ENCODE results near the gene HPGDS.
"Not testable (repeated sequence)": the region's sequence is repeated elsewhere in the genome, so short reads cannot be mapped to it uniquely, and the experiment has no call there.

Gene HPGDS

DNA sequence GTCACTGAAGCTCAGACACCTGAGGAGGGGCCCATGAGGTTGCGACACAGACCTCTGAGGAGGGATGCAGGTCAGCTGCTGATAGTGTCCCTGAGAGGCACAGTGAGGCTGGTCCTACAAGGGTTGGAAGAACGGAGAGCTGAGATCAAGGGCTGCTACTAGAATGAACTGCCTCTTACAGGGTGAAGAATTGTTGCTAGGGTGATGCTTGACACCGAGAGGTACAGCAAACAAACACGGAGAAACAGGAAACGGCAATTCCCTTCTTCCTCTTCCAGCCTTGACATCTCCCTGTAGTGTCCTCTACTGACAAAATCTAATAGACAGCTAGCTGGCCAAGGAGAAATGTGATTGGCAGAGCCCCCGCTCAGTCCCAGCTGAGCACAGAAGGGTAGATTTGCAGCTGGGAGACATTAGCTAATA lies 11.8 kb upstream of the HPGDS start:
- DNase-seq = no peak

DNA sequence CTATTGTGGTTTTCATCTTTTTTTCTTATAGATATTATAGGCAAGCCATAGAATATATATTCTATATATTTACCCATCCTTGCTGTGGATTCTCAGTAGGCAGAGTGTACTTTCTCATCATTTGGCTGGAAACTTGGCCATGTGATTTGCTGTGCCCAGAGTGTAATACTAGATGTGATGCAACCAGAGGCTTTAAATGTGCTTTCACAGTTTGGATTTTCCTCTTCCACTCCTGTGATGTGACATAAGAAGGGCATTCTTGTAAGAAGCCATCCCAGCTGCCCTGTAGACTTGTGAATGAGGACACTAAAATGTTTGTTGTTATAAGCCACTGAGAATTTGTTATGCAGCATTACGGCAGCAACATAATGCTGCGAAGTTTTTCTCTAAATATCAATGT lies 10.4 kb upstream of the HPGDS start:
- no peak for DNase-seq

DNA sequence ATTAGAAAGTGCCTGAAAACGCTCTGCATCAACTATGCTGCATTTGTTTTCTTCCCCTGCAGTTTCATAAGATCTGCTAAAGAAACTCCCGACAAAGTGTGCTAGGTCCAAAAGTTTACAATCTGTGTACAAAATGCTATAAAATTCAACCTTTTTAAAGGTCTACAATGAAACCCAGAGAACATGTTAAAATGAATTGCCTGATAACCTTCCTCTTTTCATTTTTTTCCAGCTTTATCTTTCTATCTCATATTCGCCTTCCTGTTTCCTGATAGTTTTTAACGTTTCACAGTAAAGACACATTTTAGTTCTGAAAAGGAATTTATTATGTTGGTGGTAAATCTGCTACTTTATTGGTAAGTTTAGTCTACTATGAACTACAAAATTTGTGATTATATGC lies 9.5 kb upstream of the HPGDS start:
- DNase-seq = peak in 1 of 2 donors; percentile 47

DNA sequence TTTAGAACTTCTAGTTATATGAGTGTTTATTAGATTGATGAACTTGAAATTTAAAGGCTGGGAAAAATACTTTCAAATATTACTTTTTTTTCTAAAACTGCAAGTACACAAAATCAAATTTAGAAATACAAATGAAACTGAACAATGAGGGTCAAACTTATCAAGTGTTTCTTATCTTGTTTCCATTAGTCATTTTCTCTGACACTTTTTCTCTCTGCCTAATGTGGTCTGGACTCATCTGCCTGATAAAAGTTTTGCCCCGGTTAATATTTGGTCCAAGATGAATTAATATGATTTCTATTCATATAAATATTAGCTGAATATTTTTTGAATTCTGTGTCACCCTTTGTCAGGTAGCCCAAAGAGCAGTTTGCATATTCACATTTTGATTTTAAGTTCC lies 8.7 kb upstream of the HPGDS start:
- no peak for DNase-seq

DNA sequence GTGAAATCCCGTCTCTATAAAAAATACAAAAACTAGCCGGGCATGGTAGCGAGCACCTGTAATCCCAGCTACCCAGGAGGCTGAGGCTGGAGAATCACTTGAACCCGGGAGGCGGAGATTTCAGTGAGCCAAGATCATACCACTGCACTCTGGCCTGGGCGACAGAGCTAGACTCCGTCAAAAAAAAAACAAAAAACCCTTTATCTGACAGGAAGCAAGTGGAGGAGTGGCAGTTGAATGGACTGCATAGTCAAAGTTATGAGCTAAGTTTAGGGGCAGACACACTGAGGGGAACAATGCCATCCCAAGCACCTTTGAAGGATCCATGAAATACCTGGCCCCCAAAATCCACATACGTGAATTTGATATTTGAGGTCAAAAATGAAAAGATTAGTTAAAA lies 7.5 kb upstream of the HPGDS start:
- no peak for DNase-seq

DNA sequence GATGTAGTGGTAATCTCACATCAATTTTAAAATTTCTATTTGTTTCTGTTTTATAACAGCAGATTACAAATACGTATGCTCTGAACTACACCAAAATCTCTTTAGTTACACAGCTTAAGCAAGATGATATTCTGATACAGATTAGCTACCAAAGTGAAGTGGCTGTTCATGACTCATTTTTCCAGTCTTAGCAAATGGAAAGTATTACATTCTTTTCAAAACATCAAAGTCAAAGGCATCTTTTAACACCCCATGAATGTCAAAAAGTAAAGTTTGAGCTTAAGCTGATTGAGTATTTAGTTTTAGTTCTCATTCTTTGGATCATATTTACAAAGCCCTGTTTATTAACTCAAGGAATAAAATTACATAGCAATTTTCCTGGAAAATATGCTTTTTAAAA lies 6.6 kb upstream of the HPGDS start:
- DNase-seq = no peak

DNA sequence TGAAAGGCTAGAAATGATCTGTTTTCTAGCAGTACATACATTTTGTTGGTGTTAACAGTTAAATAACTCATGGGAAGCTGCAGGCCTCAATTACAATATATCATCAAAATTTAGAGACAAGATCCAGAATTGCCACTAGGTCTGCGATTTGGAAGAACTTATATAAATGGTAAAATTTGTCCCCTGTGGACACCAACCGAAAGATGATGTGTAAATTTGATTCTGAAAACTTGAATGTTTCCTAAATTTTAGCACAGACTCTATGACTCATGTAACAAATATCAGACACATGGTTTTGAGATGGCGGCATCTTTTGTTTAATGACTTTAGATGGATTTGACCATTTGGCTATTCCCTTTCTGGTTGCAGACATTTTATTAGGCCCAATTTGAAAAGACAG lies 6.0 kb upstream of the HPGDS start:
- DNase-seq = no peak

DNA sequence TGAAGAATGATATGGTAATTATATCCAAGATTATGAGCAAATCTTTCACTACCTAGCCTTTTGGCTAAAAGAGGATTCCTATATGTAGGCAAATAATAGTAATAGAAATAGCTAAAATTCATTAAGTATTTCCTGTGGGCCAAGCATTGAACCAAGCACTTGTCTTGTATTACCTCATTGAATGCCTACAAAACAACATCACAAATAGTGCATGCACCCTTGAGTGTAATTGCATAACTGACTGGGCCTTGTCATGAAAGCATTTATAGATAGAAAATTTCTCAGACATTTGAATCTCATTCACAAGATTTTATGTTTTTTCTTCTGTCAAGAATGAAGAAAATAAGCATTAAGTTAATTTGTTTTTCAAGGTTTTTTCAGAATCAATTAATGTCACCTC lies 3.9 kb upstream of the HPGDS start:
- DNase-seq = no peak

DNA sequence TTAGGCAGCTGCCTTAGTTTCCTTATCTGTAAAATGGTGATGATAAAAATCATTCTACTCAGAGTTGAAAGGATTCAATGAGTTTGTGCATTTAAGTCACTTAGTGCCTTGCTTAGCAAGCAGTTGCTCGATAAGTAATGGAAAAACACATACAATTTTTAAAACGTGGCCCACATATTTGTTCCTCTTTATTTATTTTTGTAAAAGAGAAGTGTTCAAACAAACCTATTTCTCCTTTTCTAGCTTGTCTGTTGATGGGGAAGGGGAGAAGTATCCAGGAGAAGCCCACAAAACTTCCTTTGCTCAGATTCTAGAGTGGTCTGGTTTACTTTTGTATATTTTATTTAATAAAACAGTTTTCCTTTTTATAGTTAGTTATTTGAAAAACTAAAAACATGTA lies 3.3 kb upstream of the HPGDS start:
- no peak for DNase-seq

DNA sequence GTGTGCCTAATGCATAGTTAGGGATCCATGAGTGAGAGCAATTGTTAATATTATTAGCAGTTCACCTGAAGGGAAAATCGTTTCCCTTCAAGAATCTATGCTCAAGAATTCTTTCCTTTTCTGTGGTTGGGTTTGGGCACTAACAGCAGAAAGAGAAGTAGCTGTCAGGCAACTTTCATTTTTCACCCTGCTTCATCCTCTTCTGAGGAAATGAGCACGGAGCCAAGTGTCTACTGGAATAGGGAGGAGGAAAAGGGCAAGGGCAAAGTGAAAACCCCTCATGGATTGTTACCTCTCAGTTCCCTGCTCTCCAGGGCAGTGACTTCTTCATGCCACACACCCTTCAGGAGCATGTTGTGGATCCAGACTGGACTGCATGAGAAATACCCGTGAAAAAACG lies 2.6 kb upstream of the HPGDS start:
- DNase-seq = no peak

DNA sequence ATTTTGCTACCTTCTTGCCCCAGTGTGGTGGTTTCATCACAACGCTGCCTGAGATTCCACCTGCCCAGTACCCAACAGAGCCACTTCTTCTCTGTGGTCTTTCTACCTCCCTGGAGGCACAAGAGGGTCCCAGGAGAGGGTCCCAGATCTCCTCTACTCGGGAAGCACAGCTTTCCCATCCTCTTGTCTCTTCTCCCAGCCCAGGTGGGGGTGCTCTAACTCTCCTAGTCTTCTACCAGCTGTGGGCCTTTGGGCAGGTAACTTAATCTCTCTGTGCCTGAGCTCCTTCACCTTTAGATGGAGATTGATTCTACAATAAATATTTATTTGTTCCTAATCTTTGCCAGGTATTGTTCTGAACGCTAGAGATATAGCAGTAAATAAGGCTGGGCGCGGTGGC lies 1.8 kb upstream of the HPGDS start:
- DNase-seq = no peak

DNA sequence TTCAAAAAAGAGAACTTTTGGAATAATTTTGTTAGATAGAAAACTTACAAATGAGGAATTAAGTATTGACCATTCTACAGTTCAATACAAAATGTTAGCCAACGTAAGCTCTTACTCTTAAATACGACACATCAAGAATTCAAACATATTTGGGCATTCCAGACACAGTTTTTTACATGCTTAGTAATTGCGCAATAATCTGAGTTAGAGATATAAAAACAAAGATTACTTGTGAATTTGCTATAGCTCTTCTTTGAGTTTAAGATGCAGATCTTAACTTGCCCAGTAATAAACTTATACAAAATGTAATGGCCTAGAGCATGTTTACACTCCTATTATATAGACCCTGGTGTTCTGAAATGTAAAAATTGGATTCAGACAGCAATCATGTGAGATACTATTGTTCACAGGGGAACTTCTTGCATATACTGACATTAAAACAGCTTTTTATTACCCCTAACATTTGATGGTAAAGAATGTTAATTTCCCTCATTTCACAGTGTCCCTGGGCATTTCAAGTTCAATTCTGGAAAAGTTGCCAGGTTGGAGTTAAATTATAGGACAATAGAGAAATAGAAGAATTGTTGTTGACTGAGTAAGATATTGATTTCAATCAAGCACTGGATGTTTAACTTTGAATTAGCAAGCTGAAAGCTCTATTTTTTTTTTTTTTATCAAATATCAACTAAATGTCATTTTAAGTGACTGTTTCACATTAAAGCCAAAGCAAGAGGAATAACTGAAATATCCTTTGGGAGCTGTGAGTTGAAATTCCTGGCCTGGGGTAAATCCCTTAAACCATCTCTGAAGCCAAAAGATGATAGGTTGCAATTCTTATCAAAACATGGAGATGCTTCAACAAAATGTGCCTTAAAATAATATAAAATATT lies 910 bp downstream of the HPGDS start:
- DNase-seq = no peak

DNA sequence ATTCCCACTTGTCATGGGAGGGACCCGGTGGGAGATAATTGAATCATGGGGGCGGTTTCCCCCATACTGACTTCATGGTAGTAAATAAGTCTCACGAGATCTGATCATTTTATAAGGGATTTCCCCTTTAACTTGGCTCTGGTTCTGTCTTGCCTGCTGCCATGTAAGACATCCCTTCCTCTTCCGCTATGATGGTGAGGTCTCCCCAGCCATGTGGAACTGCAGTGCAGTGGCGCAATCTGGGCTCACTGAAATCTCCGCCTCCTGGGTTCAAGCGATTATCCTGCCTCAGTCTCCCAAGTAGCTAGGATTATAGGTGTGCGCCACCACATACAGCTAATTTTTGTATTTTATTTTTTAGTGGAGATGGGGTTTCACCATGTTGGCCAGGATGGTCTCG lies 2.9 kb downstream of the HPGDS start:
- no peak for DNase-seq

DNA sequence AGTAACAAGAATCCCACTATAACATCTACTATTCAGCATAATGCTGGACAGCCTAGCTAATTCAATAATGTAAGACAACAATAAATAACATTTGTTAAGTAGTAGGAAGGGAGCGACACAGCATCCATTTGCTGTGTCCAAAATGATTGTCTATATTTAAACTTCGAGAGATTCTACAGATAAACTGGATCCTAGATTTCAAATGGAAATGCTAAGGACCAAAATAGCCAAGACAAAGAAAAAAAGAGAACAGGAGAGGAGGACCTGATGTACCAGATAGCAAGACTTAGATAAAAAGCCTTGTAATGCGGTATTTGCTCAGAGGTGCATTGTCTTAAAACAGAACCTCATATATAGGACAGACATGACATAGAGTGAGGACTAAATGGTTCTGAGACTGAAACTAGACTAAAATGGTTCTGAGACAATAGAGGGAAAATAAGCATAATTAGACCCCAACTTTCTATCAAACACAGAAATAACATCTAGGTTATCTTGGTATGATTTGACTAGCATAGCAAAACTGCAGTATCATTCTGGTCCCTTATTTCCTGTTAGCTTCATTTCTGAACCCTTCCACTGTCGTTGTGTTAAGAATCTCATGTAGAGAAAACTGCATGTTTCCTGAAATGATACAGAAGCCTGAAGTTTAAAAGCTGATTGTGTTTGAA lies 3.8 kb downstream of the HPGDS start:
- DNase-seq = peak in 1 of 2 donors; percentile 41

DNA sequence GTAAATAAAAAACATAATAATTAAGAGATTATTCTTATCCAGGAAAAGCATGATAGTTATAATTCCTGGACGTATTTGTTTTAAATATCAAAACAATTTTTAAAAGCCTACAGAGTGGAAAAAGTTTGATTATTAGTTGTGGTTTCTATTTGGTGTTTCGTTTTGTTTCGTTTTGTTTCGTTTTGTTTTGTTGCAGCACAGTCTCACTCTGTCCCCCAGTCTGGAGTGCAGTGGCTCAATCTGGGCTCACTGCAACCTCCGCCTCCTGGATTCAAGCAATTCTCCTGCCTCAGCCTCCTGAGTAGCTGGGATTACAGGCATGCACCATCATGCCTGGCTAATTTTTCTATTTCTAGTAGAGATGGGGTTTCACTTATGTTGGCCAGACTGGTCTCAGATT lies 5.8 kb downstream of the HPGDS start:
- not testable (repeated sequence) for DNase-seq

DNA sequence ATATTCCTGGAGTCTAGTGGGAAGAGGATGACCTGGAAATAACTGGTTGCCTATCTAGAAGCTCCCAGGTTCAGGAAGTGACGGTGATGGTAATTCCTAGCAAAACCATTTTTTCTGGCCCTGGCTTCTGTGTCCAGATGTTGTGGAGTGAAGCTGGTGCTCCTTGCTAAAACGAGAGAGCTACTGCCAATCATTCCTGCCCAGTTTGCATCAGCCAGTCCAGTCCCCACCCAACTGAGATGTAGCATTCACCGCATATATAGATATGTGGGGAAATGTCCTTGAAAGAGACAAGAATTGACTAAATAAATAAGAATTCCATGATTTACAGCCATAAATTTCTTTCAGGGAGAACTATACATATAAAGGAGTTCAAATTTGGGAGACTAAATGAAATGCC lies 6.3 kb downstream of the HPGDS start:
- no peak for DNase-seq

DNA sequence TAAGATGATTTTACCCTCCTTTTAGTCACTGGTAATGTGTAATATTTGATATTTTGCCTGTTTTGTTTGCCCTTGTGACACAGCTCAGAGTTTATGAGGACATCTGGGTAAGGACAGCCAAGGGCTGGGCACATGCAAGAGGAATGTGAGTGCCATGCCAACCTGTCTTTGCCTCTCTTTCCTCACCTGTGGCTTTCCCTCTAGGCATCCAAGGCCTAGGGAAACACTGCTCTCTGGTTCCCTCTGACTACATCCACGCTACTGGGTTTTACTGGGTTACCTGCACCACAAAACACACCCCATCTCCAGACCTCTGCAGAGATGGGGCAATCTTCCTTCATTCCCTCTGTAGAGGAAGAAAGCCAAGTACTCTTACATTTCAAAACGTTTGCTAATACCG lies 7.7 kb downstream of the HPGDS start:
- DNase-seq = no peak

DNA sequence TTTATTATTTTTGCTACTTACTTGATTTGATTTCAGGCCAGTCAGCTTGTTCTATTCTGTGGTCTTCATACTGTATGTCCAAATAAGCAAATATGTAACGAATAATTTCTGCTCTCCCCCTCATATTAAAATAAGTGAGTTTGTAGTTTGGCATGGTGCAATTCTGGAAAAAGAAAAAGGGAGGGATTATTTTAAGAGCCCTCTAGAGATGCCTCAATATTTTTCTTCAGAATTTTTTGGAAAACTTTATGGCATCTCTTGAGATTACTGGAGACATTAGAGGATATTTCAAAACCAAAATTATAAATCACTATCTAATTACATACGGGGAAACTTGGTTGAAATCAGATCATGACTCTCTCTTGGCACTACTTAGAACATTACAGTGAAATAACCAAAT lies 8.2 kb downstream of the HPGDS start:
- no peak for DNase-seq

DNA sequence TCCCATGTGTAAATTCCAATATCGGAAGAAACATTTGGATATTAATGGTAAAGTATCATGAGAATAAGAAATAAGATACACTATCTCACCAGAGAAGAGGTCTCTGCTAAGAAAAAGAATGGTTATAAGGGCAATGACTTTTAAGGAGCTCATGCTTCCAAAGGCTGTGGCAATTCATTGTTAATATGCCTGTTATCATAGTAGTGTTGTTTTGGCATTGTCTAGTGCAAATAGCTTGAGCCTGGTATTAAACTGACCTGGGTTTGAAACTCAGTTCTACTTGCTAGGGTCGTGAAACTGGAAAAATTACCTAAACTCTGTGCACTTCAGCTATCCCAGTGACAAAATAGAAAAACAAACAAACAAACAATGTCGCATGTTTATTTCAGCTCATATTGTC lies 8.8 kb downstream of the HPGDS start:
- no peak for DNase-seq

DNA sequence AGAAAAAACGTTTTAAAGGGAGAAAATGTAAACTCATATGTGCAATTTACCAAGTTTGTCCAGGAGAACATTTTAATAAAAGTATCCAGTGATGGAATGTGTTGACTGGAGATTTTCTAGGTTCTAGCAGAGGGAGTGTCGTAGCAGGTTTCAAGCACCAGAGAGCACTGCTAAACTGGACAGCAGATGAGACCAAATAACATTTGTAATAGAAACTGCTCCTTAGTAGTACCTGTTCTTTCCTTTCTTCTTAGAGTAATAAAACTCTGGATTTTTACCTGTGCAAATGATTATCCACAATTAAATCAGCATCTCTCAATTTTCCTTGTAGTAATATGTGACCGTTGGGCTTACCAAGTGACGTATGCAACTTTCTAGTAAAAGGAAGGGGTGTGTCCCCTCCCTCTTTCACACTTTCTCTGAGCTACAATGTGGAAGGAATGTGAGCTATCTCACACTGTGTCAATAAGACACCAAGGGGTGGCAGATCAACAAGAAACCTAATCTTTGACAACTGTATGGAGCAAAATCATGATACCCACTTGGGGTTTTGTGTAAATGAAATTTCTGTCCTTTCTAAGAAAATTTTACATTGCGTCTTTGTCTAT lies 9.5 kb downstream of the HPGDS start:
- DNase-seq = no peak

DNA sequence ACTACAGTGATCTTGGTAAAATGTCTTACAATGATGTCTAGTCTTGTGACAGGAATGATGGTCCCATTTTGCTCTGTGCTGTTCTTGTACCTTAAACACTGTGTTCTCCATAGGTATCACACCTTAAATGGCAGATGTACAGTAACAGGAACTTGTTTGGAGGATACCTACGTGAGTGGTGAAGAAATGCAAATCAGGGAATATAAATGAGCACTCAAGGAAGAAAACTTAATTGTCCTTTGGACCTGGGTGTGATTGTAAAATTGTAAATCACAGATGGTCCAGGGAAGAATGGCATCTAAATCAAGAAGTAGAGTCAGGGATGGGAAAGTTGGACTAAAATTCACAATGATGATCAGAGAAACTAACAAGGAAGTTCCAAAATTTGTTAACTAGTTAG lies 12.7 kb downstream of the HPGDS start:
- DNase-seq = no peak

DNA sequence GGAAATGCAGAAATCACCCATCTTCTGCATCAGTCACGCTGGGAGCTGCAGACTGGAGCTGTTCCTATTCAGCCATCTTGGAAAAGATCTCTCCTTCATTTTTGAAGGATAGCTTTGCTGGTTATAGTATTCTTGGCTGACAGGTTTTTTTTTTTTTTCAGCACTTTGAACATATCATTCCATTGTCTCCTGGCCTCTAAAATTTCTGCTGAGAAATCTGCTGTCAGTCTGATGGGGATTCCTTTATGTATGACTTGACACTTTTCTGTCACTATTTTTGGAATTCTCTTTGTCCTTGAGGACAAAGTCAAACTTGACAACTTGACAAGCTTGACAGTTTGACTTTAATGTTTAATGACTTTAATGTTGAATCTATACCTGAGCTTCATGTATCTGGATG lies 16.8 kb downstream of the HPGDS start:
- no peak for DNase-seq

DNA sequence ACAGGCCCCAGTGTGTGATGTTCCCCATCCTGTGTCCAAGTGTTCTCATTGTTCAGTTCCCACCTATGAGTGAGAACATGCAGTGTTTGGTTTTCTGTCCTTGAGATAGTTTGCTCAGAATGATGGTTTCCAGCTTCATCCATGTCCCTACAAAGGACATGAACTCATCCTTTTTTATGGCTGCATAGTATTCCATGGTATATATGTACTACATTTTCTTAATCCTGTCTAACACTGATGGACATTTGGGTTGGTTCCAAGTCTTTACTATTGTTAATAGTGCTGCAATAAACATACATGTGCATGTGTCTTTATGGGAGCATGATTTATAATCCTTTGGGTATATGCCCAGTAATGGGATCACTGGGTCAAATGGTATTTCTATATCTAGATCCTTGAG lies 22.7 kb downstream of the HPGDS start:
- not testable (repeated sequence) for DNase-seq

DNA sequence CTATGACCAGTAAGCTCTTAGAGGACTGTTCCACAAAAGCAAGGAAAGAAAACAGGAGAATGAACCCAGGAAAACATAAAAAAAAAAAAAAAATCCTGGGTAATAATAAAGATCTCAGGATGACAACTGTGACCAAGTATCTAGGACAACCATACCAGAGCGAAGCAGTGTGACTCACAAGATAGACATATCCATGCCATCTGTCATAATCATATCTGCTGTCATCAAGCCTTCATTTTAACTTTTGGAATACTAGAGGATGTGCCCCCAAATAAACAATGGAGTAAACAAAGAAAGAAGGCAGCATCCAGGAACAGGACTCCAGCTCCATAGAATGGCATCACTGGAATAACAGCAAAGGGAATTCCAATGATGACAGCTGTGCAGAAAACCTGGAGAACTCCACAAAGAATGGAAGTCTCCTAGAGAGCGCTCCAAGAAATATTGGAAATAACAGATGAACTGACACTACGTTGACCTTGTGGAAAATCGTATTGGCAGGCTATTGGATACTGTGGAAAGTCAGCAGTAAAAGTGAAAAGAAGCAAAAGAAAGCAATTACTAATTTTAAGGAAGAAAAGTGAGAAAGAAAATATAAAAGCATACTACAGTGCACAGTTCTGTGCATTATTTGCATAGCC lies 35.3 kb downstream of the HPGDS start:
- no peak for DNase-seq
